B cell (primary cell): ENCODE results near the gene EDDM3A. TPM values are rescaled to one million over a fixed set of nuclear protein-coding genes. Genes with fewer than 3 reads are reported as not detected.

Experiments used
- ATAC-seq: fragments of 200-7000 bp; cut with Tn5 transposase; one replicate; pipeline ENCODE4 v1.10.0; 2021; ENCODE audit warnings: low read depth, mild to moderate bottlenecking, moderate number of reproducible peaks, moderate library complexity
- CTCF ChIA-PET: fragments of 350-600 bp; sonication (Branson Sonifier 250); formaldehyde crosslinking; loops from one replicate; lab custom pipeline; 2021; ENCODE audit warnings: antibody characterized with exemption, inconsistent platforms; lab: Charles Lee
- POLR2A ChIA-PET: fragments of 350-600 bp; sonication (Branson Sonifier 250); formaldehyde crosslinking; loops from one replicate; lab custom pipeline; 2021; ENCODE audit warnings: antibody characterized with exemption; lab: Charles Lee
- DNase-seq: peaks from one replicate; pipeline ENCODE4 v3.0.0; 2013
- H2AFZ ChIP-seq: 2 replicates; pipeline ENCODE4 v1.6.1; 2012; ENCODE audit warnings: mild to moderate bottlenecking, low read depth, low read length; ENCODE audit not compliant: insufficient read depth, poor library complexity, severe bottlenecking
- H3K27ac ChIP-seq, 2 donors: 1 replicate in 1 of 2; 2 replicates in 1 of 2; pipeline ENCODE4 v1.5.1; 2012 to 2013; ENCODE audit warnings: low read length in 2 of 2, mild to moderate bottlenecking in 2 of 2, moderate library complexity in 1 of 2
- H3K27me3 ChIP-seq, 4 experiments: fragments of 200-600 bp in 1 of 4; sonication (generic) in 1 of 4; replicated peaks in 1 of 4; 1 replicate in 2 of 4; 2 replicates in 2 of 4; pipeline versions ENCODE4 v1.6.1 to v1.7.0; 2013 to 2016; ENCODE audit warnings: low read length in 3 of 4, mild to moderate bottlenecking in 2 of 4, mixed read lengths in 1 of 4, moderate library complexity in 1 of 4; ENCODE audit not compliant: insufficient read depth in 4 of 4, control insufficient read depth in 3 of 4; ENCODE audit errors: control extremely low read depth in 1 of 4
- H3K36me3 ChIP-seq, 2 experiments: replicated peaks in 1 of 2; 1 replicate in 1 of 2; 2 replicates in 1 of 2; pipeline versions ENCODE4 v1.6.1 to v1.7.1; 2013; ENCODE audit warnings: low read length in 1 of 2; ENCODE audit not compliant: insufficient read depth in 2 of 2, control insufficient read depth in 1 of 2; ENCODE audit errors: control extremely low read depth in 1 of 2, extremely low read depth in 1 of 2
- H3K4me1 ChIP-seq, 2 donors: fragments of 200-600 bp in 1 of 2; sonication (generic) in 1 of 2; 1 replicate in 1 of 2; 2 replicates in 1 of 2; pipeline versions ENCODE4 v1.5.1 to v1.6.1; 2013 to 2017; ENCODE audit warnings: low read length in 2 of 2; ENCODE audit not compliant: control insufficient read depth in 2 of 2, insufficient read depth in 2 of 2
- H3K4me2 ChIP-seq: replicated peaks from 2 replicates; pipeline ENCODE3; 2012; ENCODE audit warnings: mild to moderate bottlenecking, low read depth, low read length; ENCODE audit not compliant: poor library complexity, severe bottlenecking
- H3K4me3 ChIP-seq, 5 experiments: fragments of 200-600 bp in 1 of 5; sonication (generic) in 1 of 5; 1 replicate in 3 of 5; 2 replicates in 2 of 5; pipeline versions ENCODE4 v1.5.1 to v1.7.0; 2011 to 2016; ENCODE audit warnings: low read length in 4 of 5, mild to moderate bottlenecking in 4 of 5, low read depth in 2 of 5, control low read depth in 1 of 5, moderate library complexity in 1 of 5; ENCODE audit not compliant: insufficient read depth in 1 of 5; ENCODE audit errors: control extremely low read depth in 1 of 5, extremely low read depth in 1 of 5
- H3K79me2 ChIP-seq: fragments of 200-600 bp; sonication (generic); one replicate; pipeline ENCODE4 v1.6.0; 2016; ENCODE audit warnings: low read length; ENCODE audit not compliant: control insufficient read depth, insufficient read depth
- H3K9ac ChIP-seq: fragments of 200-600 bp; sonication (generic); 2 replicates; pipeline ENCODE4 v1.6.1; 2017; ENCODE audit warnings: mild to moderate bottlenecking, low read length, moderate library complexity
- H3K9me3 ChIP-seq, 3 donors: one replicate each; pipeline versions ENCODE4 v1.6.1 to v1.7.1; 2013; ENCODE audit warnings: low read length in 2 of 3; ENCODE audit not compliant: control insufficient read depth in 2 of 3, insufficient read depth in 1 of 3; ENCODE audit errors: control extremely low read depth in 1 of 3
- H4K20me1 ChIP-seq: 2 replicates; pipeline ENCODE4 v1.6.0; 2012; ENCODE audit warnings: mild to moderate bottlenecking, low read length; ENCODE audit not compliant: insufficient read depth, control insufficient read depth, poor library complexity, severe bottlenecking
- H3K27ac Mint-ChIP-seq: one replicate; pipeline ENCODE4 v1.8.0; 2021; ENCODE audit warnings: mixed read lengths
- H3K27me3 Mint-ChIP-seq: one replicate; pipeline ENCODE4 v1.8.0; 2021; ENCODE audit warnings: mixed read lengths
- H3K4me1 Mint-ChIP-seq: one replicate; pipeline ENCODE4 v1.8.0; 2021; ENCODE audit warnings: mixed read lengths
- H3K4me3 Mint-ChIP-seq: one replicate; pipeline ENCODE4 v1.8.0; 2021; ENCODE audit warnings: mixed read lengths
- H3K9me3 Mint-ChIP-seq: one replicate; pipeline ENCODE4 v1.8.0; 2022; ENCODE audit warnings: mixed read lengths; ENCODE audit not compliant: insufficient read depth
- CTCF ChIP-seq: fragments of 200-600 bp; IDR thresholded peaks from one replicate; pipeline ENCODE4 v1.8.0; 2022; ENCODE audit warnings: antibody characterized with exemption, mild to moderate bottlenecking
- EZH2 ChIP-seq: IDR thresholded peaks from 2 replicates; pipeline ENCODE4 v1.6.1; 2012; ENCODE audit warnings: borderline replicate concordance, low read depth, mild to moderate bottlenecking, moderate library complexity, low read length; ENCODE audit not compliant: insufficient read depth, poor library complexity, severe bottlenecking
- WGBS: methylation state at CpG from one replicate; pipeline ENCODE4 v1.1.5; 2013; ENCODE audit warnings: missing lambda C conversion rate; ENCODE audit not compliant: insufficient coverage; 5-methylcytosine and 5-hydroxymethylcytosine counted together
- intact Hi-C: fragments of 100-400 bp; cut with micrococcal nuclease; formaldehyde crosslinking; loops from one replicate; pipeline ENCODE4 v1.10.0; 2022
- polyA plus RNA-seq: library from polyadenylated mRNA; depleted of rRNA; stranded (reverse); fragments of >200 nt; gene quantifications from 2 replicates; pipeline ENCODE4 v1.2.3, GENCODE V29; 2012
- total RNA-seq, 2 donors: library from RNA; stranded (reverse); fragments of 120-200 nt in 1 of 2; gene quantifications; 1 replicate in 1 of 2; 2 replicates in 1 of 2; pipeline versions ENCODE4 v1.2.3 to v1.2.4, GENCODE V29; 2013 to 2022

Gene EDDM3A
- total and polyA plus RNA-seq, 2 donors (not counting 1 experiment from before 2014, with no cell fraction given), result not detected

- intact Hi-C loops, result no loop called here
- Mint-ChIP-seq H3K27ac (no peak overlapping the region), H3K4me1 (peaks cover 24% of the 10 kb centered on the region), H3K9me3 (no peaks in the 10 kb centered on the region), H3K4me3 (no peak overlapping the region), H3K27me3 (peaks cover 8% of the 10 kb centered on the region)
- Histone ChIP-seq H3K9me3 (peaks cover 0 to 2% (median 0%) of the 10 kb centered on the region in 3 donors), H3K79me2 (no peaks in the 10 kb centered on the region), H3K36me3 (no peaks in the 10 kb centered on the region), H3K27me3 (no peaks in the 10 kb centered on the region), H2AFZ (no peak overlapping the region), H3K9ac (no peak overlapping the region), H3K4me1 (peaks cover 0 to 14% of the 10 kb centered on the region in 2 donors), H4K20me1 (no peaks in the 10 kb centered on the region), H3K4me3 (no peak overlapping the region), H3K27ac (no peak overlapping the region), H3K4me2 (no peak overlapping the region)
- TF ChIP-seq CTCF, result no peak
- no peak for TF ChIP-seq EZH2
- WGBS, result no CpG with 5 or more reads among the region's 5 CpGs
- POLR2A ChIA-PET, result no interaction called here
- CTCF ChIA-PET, result interaction anchor here (0.6 to 1.2 kb wide), 3 partner anchors 10 to 402 kb away, joined by 3 read pairs; no protein-coding TSS in a partner anchor
- ATAC-seq, result no peak
- no peak for DNase-seq
Observed at GRCh38 chr14:20732477-20732876, 13.2 kb upstream of the EDDM3A start.

- intact Hi-C loops, result no loop called here
- Histone ChIP-seq H2AFZ (no peak overlapping the region), H3K9me3 (peaks cover 0 to 2% (median 0%) of the 10 kb centered on the region in 3 donors), H3K36me3 (no peaks in the 10 kb centered on the region), H3K4me1 (peaks cover 0 to 14% of the 10 kb centered on the region in 2 donors), H4K20me1 (no peaks in the 10 kb centered on the region), H3K27ac (no peak overlapping the region), H3K79me2 (no peaks in the 10 kb centered on the region), H3K9ac (no peak overlapping the region), H3K27me3 (no peaks in the 10 kb centered on the region), H3K4me2 (no peak overlapping the region), H3K4me3 (no peak overlapping the region)
- H3K4me1 Mint-ChIP-seq, result peaks cover 22% of the 10 kb centered on the region
- DNase-seq (no peak), ATAC-seq (no peak)
- ChIA-PET POLR2A (no interaction called here), CTCF (interaction anchor here (0.9 to 1.2 kb wide), 3 partner anchors 9 to 125 kb away, joined by 3 read pairs; no protein-coding TSS in a partner anchor)
- no peak overlapping the region for H3K27ac Mint-ChIP-seq
- H3K9me3 Mint-ChIP-seq, result no peaks in the 10 kb centered on the region
- H3K4me3 Mint-ChIP-seq, result no peak overlapping the region
- no peak for TF ChIP-seq EZH2
- WGBS, result 69% methylated on average over 3 of the region's 6 CpGs
- peaks cover 5% of the 10 kb centered on the region for H3K27me3 Mint-ChIP-seq
Observed at GRCh38 chr14:20732979-20733635, 12.6 kb upstream of the EDDM3A start.
